IPS-18a (cell line): ENCODE data around the gene AGL.
"Not testable (repeated sequence)": the region's sequence is repeated elsewhere in the genome, so short reads cannot be mapped to it uniquely, and the experiment has no call there.

Experiments used
- H3K27ac ChIP-seq: one replicate; pipeline ENCODE4 v1.5.1; 2013; ENCODE audit warnings: low read length
- H3K27me3 ChIP-seq: one replicate; pipeline ENCODE4 v1.6.1; 2013; ENCODE audit warnings: mild to moderate bottlenecking, low read length; ENCODE audit not compliant: control insufficient read depth, insufficient read depth
- H3K36me3 ChIP-seq: one replicate; pipeline ENCODE4 v1.6.1; 2013; ENCODE audit warnings: low read depth, low read length; ENCODE audit not compliant: control insufficient read depth
- H3K4me1 ChIP-seq: one replicate; pipeline ENCODE4 v1.6.1; 2013; ENCODE audit warnings: low read depth, low read length; ENCODE audit not compliant: control insufficient read depth
- H3K4me3 ChIP-seq: one replicate; pipeline ENCODE4 v1.5.1; 2013; ENCODE audit warnings: low read length
- H3K9ac ChIP-seq: one replicate; pipeline ENCODE4 v1.6.1; 2013; ENCODE audit warnings: mild to moderate bottlenecking, low read length, moderate library complexity
- H3K9me3 ChIP-seq: one replicate; pipeline ENCODE4 v1.6.1; 2013; ENCODE audit warnings: low read depth, low read length; ENCODE audit not compliant: control insufficient read depth

The AGL gene

GRCh38 chr1:99852648-99853047 lies 2.5 kb downstream of the AGL start:
- H3K27ac ChIP-seq: no peak overlapping the region

GRCh38 chr1:99855914-99856450 lies 5.8 kb downstream of the AGL start:
- Histone ChIP-seq H3K9me3 (no peaks in the 10 kb centered on the region), H3K9ac (no peak overlapping the region), H3K36me3 (peaks cover 6% of the 10 kb centered on the region), H3K27me3 (no peaks in the 10 kb centered on the region), H3K27ac (no peak overlapping the region), H3K4me3 (no peak overlapping the region), H3K4me1 (peaks cover 6% of the 10 kb centered on the region)

More at GRCh38 chr1:99852648-99853047, 2.5 kb downstream of the AGL start:
- no peak overlapping the region for H3K9ac ChIP-seq
- no peak overlapping the region for H3K4me3 ChIP-seq
- H3K27me3 ChIP-seq: no peaks in the 10 kb centered on the region
- peaks cover 13% of the 10 kb centered on the region for H3K4me1 ChIP-seq
- peaks cover 6% of the 10 kb centered on the region for H3K36me3 ChIP-seq
- no peaks in the 10 kb centered on the region for H3K9me3 ChIP-seq

- not testable (repeated sequence) for H3K36me3 ChIP-seq, H3K27me3 ChIP-seq, H3K9me3 ChIP-seq, H3K4me1 ChIP-seq, H3K27ac ChIP-seq, H3K4me3 ChIP-seq, H3K9ac ChIP-seq
These were observed 6.9 kb downstream of the AGL start for GRCh38 chr1:99857041-99857440.

DNA sequence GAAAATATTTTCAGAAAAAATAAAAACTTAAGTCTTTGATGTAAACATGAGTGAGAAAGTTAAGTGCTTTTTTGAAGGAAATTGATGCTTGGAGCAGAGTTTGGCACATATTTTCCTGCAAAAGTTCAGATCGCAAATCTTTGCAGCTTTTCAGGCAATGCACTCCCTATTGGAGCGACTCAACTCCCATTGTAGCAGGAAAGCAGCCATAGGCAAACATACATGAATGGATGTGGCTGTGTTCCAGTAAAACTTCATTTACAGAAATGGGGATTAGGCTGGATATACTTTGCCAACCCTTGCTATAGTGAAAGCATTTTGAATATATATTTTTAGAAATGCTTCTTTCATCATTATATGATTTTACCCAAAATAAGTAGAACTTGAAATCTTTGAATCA lies 8.1 kb downstream of the AGL start:
- Histone ChIP-seq H3K4me1 (no peaks in the 10 kb centered on the region), H3K36me3 (peaks cover under 1% of the 10 kb centered on the region), H3K27ac (no peak overlapping the region), H3K9me3 (no peaks in the 10 kb centered on the region), H3K27me3 (no peaks in the 10 kb centered on the region), H3K9ac (no peak overlapping the region), H3K4me3 (no peak overlapping the region)

DNA sequence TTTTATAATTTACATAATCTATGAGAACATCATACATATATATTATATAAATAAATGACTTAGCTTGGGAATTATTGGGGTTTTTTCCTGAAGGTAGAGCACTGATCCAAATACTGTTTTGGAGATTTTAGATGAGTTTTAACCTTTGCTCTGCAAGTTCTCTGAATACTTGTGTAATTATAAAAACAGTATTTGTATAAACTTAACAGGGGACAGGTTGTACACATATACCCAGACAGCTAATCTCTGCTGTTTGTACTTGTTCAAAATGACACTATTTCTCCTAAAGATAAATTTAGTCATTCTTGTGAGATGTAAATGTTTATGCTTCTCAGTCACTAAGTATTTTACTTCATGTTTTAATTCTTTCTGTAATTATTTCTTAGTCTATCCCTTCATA lies 8.7 kb downstream of the AGL start:
- Histone ChIP-seq H3K27ac (no peak overlapping the region), H3K9ac (no peak overlapping the region), H3K9me3 (no peaks in the 10 kb centered on the region), H3K4me3 (no peak overlapping the region), H3K27me3 (no peaks in the 10 kb centered on the region), H3K36me3 (no peaks in the 10 kb centered on the region), H3K4me1 (no peaks in the 10 kb centered on the region)

DNA sequence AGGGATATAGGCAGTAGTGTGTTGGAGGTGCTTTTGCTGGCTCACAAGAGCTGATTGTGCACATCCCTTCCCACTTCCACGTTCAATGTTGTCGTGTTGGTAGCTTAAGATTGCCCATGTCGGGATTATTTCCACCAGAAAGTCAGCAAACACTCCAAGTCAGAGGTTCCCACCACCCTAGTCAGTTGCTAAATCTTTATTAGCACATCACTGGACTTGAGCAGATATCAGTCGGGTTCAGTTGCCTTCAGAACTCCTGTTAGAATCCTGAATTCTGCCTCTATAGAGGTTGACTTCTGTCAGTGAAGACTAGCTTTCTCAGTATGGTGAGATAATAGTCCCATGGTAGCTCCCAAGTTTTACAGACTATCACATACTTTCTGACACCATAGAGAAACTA lies 10.5 kb downstream of the AGL start:
- Histone ChIP-seq H3K4me1 (no peaks in the 10 kb centered on the region), H3K4me3 (no peak overlapping the region), H3K27ac (no peak overlapping the region), H3K27me3 (no peaks in the 10 kb centered on the region), H3K36me3 (peaks cover 3% of the 10 kb centered on the region), H3K9ac (no peak overlapping the region), H3K9me3 (no peaks in the 10 kb centered on the region)

DNA sequence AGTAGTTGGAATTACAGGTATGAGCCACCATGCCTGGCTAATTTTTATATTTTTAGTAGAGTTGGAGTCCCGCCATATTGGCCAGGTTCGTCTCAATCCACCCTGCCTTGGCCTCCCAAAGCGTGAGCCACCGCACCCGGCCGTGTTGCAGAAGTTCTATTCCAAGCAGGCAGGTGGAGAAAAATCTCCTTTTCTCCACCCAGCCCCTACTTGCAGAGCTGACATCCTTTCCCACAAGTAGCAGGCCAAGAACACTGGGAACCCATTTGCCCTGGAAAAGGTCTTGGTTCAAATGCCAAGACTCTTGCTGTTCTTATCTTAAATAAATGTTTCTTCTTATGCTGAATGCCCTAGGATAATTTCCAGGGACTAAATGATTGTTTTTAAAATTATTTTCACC lies 17.5 kb downstream of the AGL start:
- no peak overlapping the region for H3K9ac ChIP-seq
- H3K27ac ChIP-seq: no peak overlapping the region
- H3K36me3 ChIP-seq: peaks cover 3% of the 10 kb centered on the region
- H3K4me3 ChIP-seq: no peak overlapping the region
- no peaks in the 10 kb centered on the region for H3K4me1 ChIP-seq
- no peaks in the 10 kb centered on the region for H3K9me3 ChIP-seq
- no peaks in the 10 kb centered on the region for H3K27me3 ChIP-seq

GRCh38 chr1:99869304-99869703 lies 19.1 kb downstream of the AGL start:
- peaks cover 3% of the 10 kb centered on the region for H3K36me3 ChIP-seq
- no peaks in the 10 kb centered on the region for H3K4me1 ChIP-seq
- H3K27me3 ChIP-seq: no peaks in the 10 kb centered on the region
- no peaks in the 10 kb centered on the region for H3K9me3 ChIP-seq
- H3K9ac ChIP-seq: no peak overlapping the region
- no peak overlapping the region for H3K27ac ChIP-seq
- H3K4me3 ChIP-seq: no peak overlapping the region

- no peak overlapping the region for H3K9ac ChIP-seq
- no peaks in the 10 kb centered on the region for H3K4me1 ChIP-seq
- H3K4me3 ChIP-seq: no peak overlapping the region
- H3K27ac ChIP-seq: no peak overlapping the region
- no peaks in the 10 kb centered on the region for H3K9me3 ChIP-seq
- peaks cover 2% of the 10 kb centered on the region for H3K36me3 ChIP-seq
- H3K27me3 ChIP-seq: no peaks in the 10 kb centered on the region
These were observed 19.6 kb downstream of the AGL start for GRCh38 chr1:99869723-99870122.

DNA sequence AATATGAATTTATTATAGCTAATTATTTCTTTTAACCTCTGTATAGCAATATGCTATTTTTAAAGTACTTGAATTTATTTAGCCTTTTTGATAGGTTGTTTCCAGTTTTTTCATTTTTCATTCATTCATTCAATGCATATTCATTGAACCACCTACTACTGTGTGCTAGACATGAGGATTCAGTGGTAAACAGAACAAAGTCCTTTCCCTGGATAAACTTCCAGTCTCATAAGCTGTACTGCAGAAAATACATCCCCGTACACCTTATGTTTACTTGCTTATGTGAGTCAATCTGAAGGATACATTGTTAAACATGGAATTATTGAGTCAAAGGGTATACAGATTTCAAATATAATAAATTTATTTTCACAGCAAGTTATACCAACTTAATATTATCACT lies 21.9 kb downstream of the AGL start:
- H3K27me3 ChIP-seq: no peaks in the 10 kb centered on the region
- no peak overlapping the region for H3K9ac ChIP-seq
- no peak overlapping the region for H3K27ac ChIP-seq
- no peaks in the 10 kb centered on the region for H3K9me3 ChIP-seq
- H3K36me3 ChIP-seq: peaks cover 4% of the 10 kb centered on the region
- H3K4me1 ChIP-seq: no peaks in the 10 kb centered on the region
- no peak overlapping the region for H3K4me3 ChIP-seq

- no peaks in the 10 kb centered on the region for H3K4me1 ChIP-seq
- no peak overlapping the region for H3K4me3 ChIP-seq
- peaks cover 14% of the 10 kb centered on the region for H3K36me3 ChIP-seq
- H3K27me3 ChIP-seq: no peaks in the 10 kb centered on the region
- H3K9ac ChIP-seq: no peak overlapping the region
- no peaks in the 10 kb centered on the region for H3K9me3 ChIP-seq
- no peak overlapping the region for H3K27ac ChIP-seq
These were observed 27.4 kb downstream of the AGL start for GRCh38 chr1:99877568-99877967.

DNA sequence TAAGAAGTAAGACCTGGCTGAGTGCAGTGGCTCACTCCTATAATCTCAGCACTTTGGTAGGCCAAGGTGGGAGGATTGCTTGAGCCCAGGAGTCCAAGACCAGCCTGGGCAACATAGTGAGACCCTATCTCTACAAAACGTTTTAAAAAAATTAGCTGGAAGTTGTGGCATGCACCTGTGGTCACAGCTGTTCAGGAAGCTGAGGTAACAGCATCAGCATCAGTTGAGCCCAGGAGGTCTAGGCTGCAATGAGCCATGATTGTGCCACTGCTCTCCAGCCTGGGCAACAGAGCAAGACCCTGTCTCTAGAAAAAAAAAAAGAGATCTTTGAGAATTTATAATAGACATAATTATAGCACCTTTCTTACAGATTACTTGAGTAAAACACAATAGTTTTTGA lies 36.0 kb downstream of the AGL start:
- H3K36me3 ChIP-seq: peaks cover 26% of the 10 kb centered on the region
- no peaks in the 10 kb centered on the region for H3K9me3 ChIP-seq
- H3K9ac ChIP-seq: no peak overlapping the region
- no peaks in the 10 kb centered on the region for H3K4me1 ChIP-seq
- no peak overlapping the region for H3K27ac ChIP-seq
- H3K4me3 ChIP-seq: no peak overlapping the region
- no peaks in the 10 kb centered on the region for H3K27me3 ChIP-seq
